H1 (cell line): Measurements from ENCODE around the gene TERF2IP. TPM values are rescaled to one million over a fixed set of nuclear protein-coding genes. Genes with fewer than 3 reads are reported as not detected.

Experiments
- CTCF ChIA-PET: fragments of 300-600 bp; sonication (Branson Sonifier 250); formaldehyde crosslinking; loops from one replicate; lab custom pipeline; 2021; ENCODE audit not compliant: partially characterized antibody; lab: Charles Lee
- POLR2A ChIA-PET: fragments of 300-600 bp; sonication (Branson Sonifier 250); formaldehyde crosslinking; loops from one replicate; lab custom pipeline; 2021; ENCODE audit warnings: inconsistent platforms; ENCODE audit not compliant: partially characterized antibody; lab: Charles Lee
- DNase-seq, 2 experiments: peaks; one replicate each; pipeline versions ENCODE4 v3.0.0 to v3.0.0-alpha.2; 2010 to 2022; ENCODE audit warnings: low spot score in 2 of 2, low read depth in 1 of 2, mixed read lengths in 1 of 2
- FAIRE-seq: peaks from 2 replicates; lab custom pipeline; 2011; peaks lifted over from hg19 to GRCh38; lab: Jason Lieb, UNC
- H2AFZ ChIP-seq: 2 replicates; pipeline ENCODE4 v1.8.1; 2012; ENCODE audit warnings: low read length, inconsistent platforms
- H2AK5ac ChIP-seq: 2 replicates; pipeline ENCODE4 v1.6.1; 2013; ENCODE audit warnings: low read depth, low read length
- H2BK120ac ChIP-seq: replicated peaks from 2 replicates; pipeline ENCODE3; 2013; ENCODE audit warnings: low read depth, low read length, inconsistent platforms
- H2BK12ac ChIP-seq: 2 replicates; pipeline ENCODE4 v1.6.1; 2013; ENCODE audit warnings: low read depth, low read length
- H2BK15ac ChIP-seq: 2 replicates; pipeline ENCODE4 v1.6.1; 2013; ENCODE audit warnings: low read length
- H2BK20ac ChIP-seq: 2 replicates; pipeline ENCODE4 v1.6.1; 2013; ENCODE audit warnings: low read length
- H2BK5ac ChIP-seq: 2 replicates; pipeline ENCODE4 v1.6.1; 2013; ENCODE audit warnings: low read depth, low read length
- H3K14ac ChIP-seq: 2 replicates; pipeline ENCODE4 v1.6.1; 2013; ENCODE audit warnings: inconsistent platforms; ENCODE audit not compliant: insufficient read length
- H3K18ac ChIP-seq: 2 replicates; pipeline ENCODE4 v1.6.1; 2013; ENCODE audit warnings: low read length; ENCODE audit errors: extremely low read depth
- H3K23ac ChIP-seq: 2 replicates; pipeline ENCODE4 v1.6.1; 2013; ENCODE audit warnings: inconsistent platforms; ENCODE audit not compliant: insufficient read length
- H3K23me2 ChIP-seq: 2 replicates; pipeline ENCODE4 v1.6.1; 2013; ENCODE audit warnings: low read depth, low read length
- H3K27ac ChIP-seq: 2 replicates; pipeline ENCODE4 v1.6.1; 2011; ENCODE audit warnings: low read depth, low read length, inconsistent platforms
- H3K27me3 ChIP-seq, 4 experiments: replicated peaks in 1 of 4; 1 replicate in 1 of 4; 2 replicates in 3 of 4; pipeline versions ENCODE4 v1.6.1 to v1.8.1; 2011 to 2013; ENCODE audit warnings: low read length in 3 of 4, mild to moderate bottlenecking in 3 of 4, inconsistent platforms in 2 of 4, mixed read lengths in 2 of 4, moderate library complexity in 1 of 4; ENCODE audit not compliant: control insufficient read depth in 3 of 4, insufficient read depth in 3 of 4; ENCODE audit errors: extremely low read depth in 1 of 4
- H3K36me3 ChIP-seq, 4 experiments: 2 replicates each; pipeline versions ENCODE4 v1.6.1 to v1.8.1; 2011 to 2013; ENCODE audit warnings: mild to moderate bottlenecking in 4 of 4, low read length in 3 of 4, moderate library complexity in 2 of 4, control low read depth in 1 of 4, inconsistent platforms in 1 of 4; ENCODE audit not compliant: insufficient read depth in 4 of 4, control insufficient read depth in 2 of 4
- H3K4ac ChIP-seq: replicated peaks from 2 replicates; pipeline ENCODE3; 2013; ENCODE audit warnings: low read length, low read depth, mixed read lengths, inconsistent platforms; ENCODE audit not compliant: insufficient read length
- H3K4me1 ChIP-seq, 4 experiments: replicated peaks in 1 of 4; 1 replicate in 1 of 4; 2 replicates in 3 of 4; pipeline versions ENCODE4 v1.6.1 to v1.8.1; 2011 to 2013; ENCODE audit warnings: low read length in 3 of 4, inconsistent platforms in 2 of 4, mixed read lengths in 1 of 4; ENCODE audit not compliant: insufficient read depth in 4 of 4, control insufficient read depth in 3 of 4
- H3K4me2 ChIP-seq, 2 experiments: 2 replicates each; pipeline versions ENCODE4 v1.6.1 to v1.8.1; 2011 to 2013; ENCODE audit warnings: low read depth in 2 of 2, low read length in 2 of 2, control low read depth in 1 of 2, inconsistent platforms in 1 of 2, mild to moderate bottlenecking in 1 of 2; ENCODE audit not compliant: insufficient read depth in 1 of 2
- H3K4me3 ChIP-seq, 4 experiments: fragments of 200-600, 300-600 bp in 1 of 4; sonication (generic), shearing (Covaris generic), sonication (Bioruptor Twin) in 1 of 4; 2 replicates each; pipeline versions ENCODE4 v1.5.1 to v1.8.1; 2011 to 2016; ENCODE audit warnings: low read length in 4 of 4, low read depth in 3 of 4, control low read depth in 2 of 4, inconsistent platforms in 2 of 4, mild to moderate bottlenecking in 2 of 4, mixed read lengths in 1 of 4, moderate library complexity in 1 of 4; ENCODE audit not compliant: insufficient read depth in 2 of 4; ENCODE audit errors: extremely low read depth in 1 of 4
- H3K56ac ChIP-seq: replicated peaks from 2 replicates; pipeline ENCODE3; 2013; ENCODE audit warnings: low read depth, mild to moderate bottlenecking, mixed read lengths, low read length, inconsistent platforms; ENCODE audit not compliant: insufficient read length
- H3K79me1 ChIP-seq: 2 replicates; pipeline ENCODE4 v1.6.1; 2013; ENCODE audit warnings: low read depth, low read length, control low read depth
- H3K79me2 ChIP-seq, 2 experiments: 2 replicates each; pipeline versions ENCODE4 v1.6.1 to v1.8.1; 2012 to 2013; ENCODE audit warnings: low read length in 2 of 2, mild to moderate bottlenecking in 2 of 2, inconsistent platforms in 1 of 2; ENCODE audit not compliant: insufficient read depth in 2 of 2, control insufficient read depth in 1 of 2
- H3K9ac ChIP-seq, 4 experiments: replicated peaks in 1 of 4; 1 replicate in 1 of 4; 2 replicates in 3 of 4; pipeline versions ENCODE4 v1.6.1 to v1.8.1; 2011 to 2013; ENCODE audit warnings: low read depth in 3 of 4, low read length in 3 of 4, control low read depth in 2 of 4, mild to moderate bottlenecking in 2 of 4, moderate library complexity in 2 of 4, inconsistent platforms in 1 of 4; ENCODE audit errors: extremely low read depth in 1 of 4
- H3K9me3 ChIP-seq, 2 experiments: 2 replicates each; pipeline versions ENCODE4 v1.6.1 to v1.8.1; 2012 to 2013; ENCODE audit warnings: mild to moderate bottlenecking in 2 of 2, moderate library complexity in 2 of 2, control low read depth in 1 of 2, inconsistent platforms in 1 of 2, low read depth in 1 of 2, low read length in 1 of 2, mixed read lengths in 1 of 2; ENCODE audit not compliant: insufficient read depth in 2 of 2
- H4K20me1 ChIP-seq, 2 experiments: replicated peaks in 1 of 2; 2 replicates each; pipeline versions ENCODE3 to v1.8.1; 2011 to 2013; ENCODE audit warnings: inconsistent platforms in 2 of 2, low read length in 2 of 2, mild to moderate bottlenecking in 1 of 2; ENCODE audit not compliant: insufficient read depth in 2 of 2, control insufficient read depth in 1 of 2
- H4K5ac ChIP-seq: 2 replicates; pipeline ENCODE4 v1.6.1; 2013; ENCODE audit warnings: low read length, low read depth, mixed read lengths, inconsistent platforms; ENCODE audit not compliant: insufficient read length
- H4K8ac ChIP-seq: 2 replicates; pipeline ENCODE4 v1.8.0; 2013; ENCODE audit warnings: mild to moderate bottlenecking, moderate library complexity, low read length, inconsistent platforms; ENCODE audit not compliant: insufficient read depth; ENCODE audit errors: extremely low read depth
- H4K91ac ChIP-seq: replicated peaks from 2 replicates; pipeline ENCODE3; 2013; ENCODE audit warnings: low read length, mixed read lengths, inconsistent platforms; ENCODE audit not compliant: insufficient read length
- CHD1 ChIP-seq: IDR thresholded peaks from 2 replicates; pipeline ENCODE4 v1.6.1; 2012; ENCODE audit warnings: low read depth, low read length, improper control_type of control experiment
- SP4 ChIP-seq: IDR thresholded peaks from 2 replicates; pipeline ENCODE4 v1.6.1; 2012; ENCODE audit warnings: low read length, inconsistent platforms
- YY1 ChIP-seq: IDR thresholded peaks from 2 replicates; pipeline ENCODE4 v1.6.1; 2011; ENCODE audit warnings: low read depth, mild to moderate bottlenecking, low read length
- WGBS, 2 experiments: shearing (Covaris generic) in 1 of 2; methylation state at CpG; one replicate each; pipeline versions ENCODE4 v1.1.6 to v1.1.7; 2013 to 2015; ENCODE audit warnings: low lambda C conversion rate in 2 of 2, mixed read lengths in 2 of 2, inconsistent platforms in 1 of 2, low coverage in 1 of 2, missing lambda C conversion rate in 1 of 2; ENCODE audit not compliant: insufficient replicate concordance in 2 of 2, insufficient coverage in 1 of 2, insufficient read length in 1 of 2; ENCODE audit errors: extremely low coverage in 1 of 2, missing lambda C conversion rate in 1 of 2; 5-methylcytosine and 5-hydroxymethylcytosine counted together
- polyA plus RNA-seq, 7 experiments: library from polyadenylated mRNA; depleted of rRNA in 3 of 7; stranded (reverse) in 5 of 7; unstranded in 2 of 7; fragments of >200 nt in 5 of 7; fragments of 200-250 nt in 2 of 7; gene quantifications; 1 replicate in 5 of 7; 2 replicates in 1 of 7; 4 replicates in 1 of 7; pipeline versions ENCODE4 v1.2.1 to v1.2.3, GENCODE V29; 2011 to 2013; ENCODE audit warnings: missing spikeins in 2 of 7, mixed read lengths in 2 of 7
- total RNA-seq: library from RNA; stranded (reverse); fragmentation: NEBNext Ultra II Directional; extraction: Animal tissue kit (Norgen Biotek cat#: 25700); gene quantifications from 2 replicates; pipeline ENCODE4 v1.2.1, GENCODE V29; 2021

The TERF2IP gene
- total and polyA plus RNA-seq, 2 of the 8 experiments (the other 6 are each of a cell fraction or from before 2014, with no cell fraction given) = 5.5 to 15.1 TPM

- Histone ChIP-seq H3K36me3 (peaks cover 37 to 82% (median 73%) of the 10 kb centered on the region in 4 experiments), H3K23ac (no peak overlapping the region), H2BK20ac (no peak overlapping the region), H3K27ac (no peak overlapping the region), H3K4me3 (no peak overlapping the region), H2BK15ac (no peak overlapping the region), H3K56ac (no peak overlapping the region), H2AFZ (no peak overlapping the region), H3K9me3 (no peaks in the 10 kb centered on the region), H4K20me1 (peaks cover 0 to 4% of the 10 kb centered on the region in 2 experiments), H3K4ac (no peak overlapping the region), H3K27me3 (peaks cover 0 to 1% (median 0%) of the 10 kb centered on the region in 4 experiments; a peak in 1 of 7 replicates), H3K9ac (no peak overlapping the region), H2BK12ac (no peak overlapping the region), H2AK5ac (no peak overlapping the region), H4K91ac (no peak overlapping the region), H3K79me2 (no peaks in the 10 kb centered on the region), H4K8ac (no peak overlapping the region), H4K5ac (no peak overlapping the region), H3K23me2 (no peaks in the 10 kb centered on the region), H3K79me1 (no peaks in the 10 kb centered on the region; the same call in 1 of the 2 replicates), H3K14ac (no peak overlapping the region), H3K4me2 (no peak overlapping the region), H2BK5ac (no peak overlapping the region), H3K4me1 (no peaks in the 10 kb centered on the region), H3K18ac (no peak overlapping the region), H2BK120ac (no peak overlapping the region)
- 86% methylated on average over 3 of the region's 3 CpGs; no CpG with 5 or more reads in 1 of the 2 experiments for WGBS, 2 experiments
- ChIA-PET CTCF (no interaction called here), POLR2A (interaction anchor here (0.8 to 1.0 kb wide), 2 partner anchors 12 kb away, joined by 3 read pairs; partner anchors contain the start of genes ADAT1, KARS1 and TERF2IP)
- no peak for FAIRE-seq
- DNase-seq = no peak
- TF ChIP-seq SP4 (no peak), YY1 (no peak), CHD1 (no peak)
These were observed 12.5 kb upstream of the TERF2IP start for GRCh38 chr16:75635036-75635435.
